ENCODE results near the gene DOCK6.
A peak's percentile ranks its signal among the peaks of the same experiment; 100 is the strongest.

The DOCK6 gene

DNA sequence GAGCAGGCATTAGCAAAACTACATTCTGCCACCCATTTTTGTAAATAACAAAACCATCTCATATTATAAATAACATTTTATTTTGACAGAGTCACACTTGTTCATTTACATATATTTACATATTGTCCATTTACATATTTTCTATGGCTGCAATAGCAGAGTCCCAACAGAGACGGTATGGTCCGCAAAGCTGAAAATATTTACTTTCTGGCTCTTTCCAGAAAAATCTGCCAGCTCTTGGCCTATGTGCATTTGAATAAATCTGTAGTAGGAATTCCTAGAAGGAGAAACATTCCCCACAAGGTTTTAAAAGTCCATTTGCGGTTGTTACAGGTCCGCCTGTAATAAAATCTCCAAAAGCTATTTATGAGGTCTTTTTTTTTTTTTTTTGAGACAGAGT, 27.9 kb upstream of the DOCK6 start:
- TF ChIP-seq, protein P1, sequence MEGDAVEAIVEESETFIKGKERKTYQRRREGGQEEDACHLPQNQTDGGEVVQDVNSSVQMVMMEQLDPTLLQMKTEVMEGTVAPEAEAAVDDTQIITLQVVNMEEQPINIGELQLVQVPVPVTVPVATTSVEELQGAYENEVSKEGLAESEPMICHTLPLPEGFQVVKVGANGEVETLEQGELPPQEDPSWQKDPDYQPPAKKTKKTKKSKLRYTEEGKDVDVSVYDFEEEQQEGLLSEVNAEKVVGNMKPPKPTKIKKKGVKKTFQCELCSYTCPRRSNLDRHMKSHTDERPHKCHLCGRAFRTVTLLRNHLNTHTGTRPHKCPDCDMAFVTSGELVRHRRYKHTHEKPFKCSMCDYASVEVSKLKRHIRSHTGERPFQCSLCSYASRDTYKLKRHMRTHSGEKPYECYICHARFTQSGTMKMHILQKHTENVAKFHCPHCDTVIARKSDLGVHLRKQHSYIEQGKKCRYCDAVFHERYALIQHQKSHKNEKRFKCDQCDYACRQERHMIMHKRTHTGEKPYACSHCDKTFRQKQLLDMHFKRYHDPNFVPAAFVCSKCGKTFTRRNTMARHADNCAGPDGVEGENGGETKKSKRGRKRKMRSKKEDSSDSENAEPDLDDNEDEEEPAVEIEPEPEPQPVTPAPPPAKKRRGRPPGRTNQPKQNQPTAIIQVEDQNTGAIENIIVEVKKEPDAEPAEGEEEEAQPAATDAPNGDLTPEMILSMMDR (conservative IDR thresholded peaks at IDR 0.05; ENCODE audit: low read depth, low read length): no peak
- no peaks in the 10 kb centered on the region for H4K20me1 ChIP-seq (ENCODE audit: insufficient read depth)
- H3K79me2 ChIP-seq (ENCODE audit: insufficient read depth, low read depth): no peaks in the 10 kb centered on the region
- no peak overlapping the region for H3K4me2 ChIP-seq
- H3K9ac ChIP-seq: no peak overlapping the region
- no peaks in the 10 kb centered on the region for H3K36me3 ChIP-seq (ENCODE audit: insufficient read depth)
- H3K4me3 ChIP-seq (IDR thresholded peaks at IDR 0.05; ENCODE audit: insufficient read depth, low read depth, low read length): no peak overlapping the region
- no peak overlapping the region for H2AFZ ChIP-seq (ENCODE audit: low read depth)
- peaks cover 38% of the 10 kb centered on the region for H3K27me3 ChIP-seq (ENCODE audit: insufficient read depth, low read depth)
- H3K4me1 ChIP-seq (ENCODE audit: low read depth, poor library complexity, severe bottlenecking): peaks cover 15% of the 10 kb centered on the region
- no peak overlapping the region for H3K27ac ChIP-seq

DNA sequence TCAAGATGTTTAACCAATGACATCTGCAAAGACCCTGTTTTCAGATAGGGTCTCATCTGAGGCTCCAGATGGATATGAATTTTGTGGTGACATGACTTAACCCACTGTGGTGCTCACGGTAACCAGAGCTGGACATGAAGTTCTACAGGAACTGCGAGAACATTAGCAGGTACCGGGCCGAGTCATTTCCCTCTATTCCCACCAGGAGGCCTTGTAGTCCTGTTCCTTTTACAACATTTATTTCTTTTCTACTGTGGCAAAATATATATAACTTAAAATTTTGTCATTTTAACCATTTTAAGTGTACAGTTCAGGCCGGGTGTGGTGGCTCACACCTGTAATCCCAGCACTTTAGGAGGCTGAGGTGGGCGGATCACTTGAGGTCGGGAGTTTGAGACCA, 26.0 kb upstream of the DOCK6 start:
- H3K9ac ChIP-seq: no peak overlapping the region
- no peaks in the 10 kb centered on the region for H3K79me2 ChIP-seq (ENCODE audit: insufficient read depth, low read depth)
- no peaks in the 10 kb centered on the region for H4K20me1 ChIP-seq (ENCODE audit: insufficient read depth)
- H3K4me1 ChIP-seq (ENCODE audit: low read depth, poor library complexity, severe bottlenecking): peaks cover 8% of the 10 kb centered on the region
- H3K4me3 ChIP-seq (IDR thresholded peaks at IDR 0.05; ENCODE audit: insufficient read depth, low read depth, low read length): no peak overlapping the region
- peaks cover 55% of the 10 kb centered on the region for H3K27me3 ChIP-seq (ENCODE audit: insufficient read depth, low read depth)
- TF ChIP-seq, protein P1 (conservative IDR thresholded peaks at IDR 0.05; ENCODE audit: low read depth, low read length): peak; percentile 35; the same call in 1 of the 2 replicates
- H2AFZ ChIP-seq (ENCODE audit: low read depth): no peak overlapping the region
- no peaks in the 10 kb centered on the region for H3K36me3 ChIP-seq (ENCODE audit: insufficient read depth)
- no peak overlapping the region for H3K4me2 ChIP-seq
- no peak overlapping the region for H3K27ac ChIP-seq

DNA sequence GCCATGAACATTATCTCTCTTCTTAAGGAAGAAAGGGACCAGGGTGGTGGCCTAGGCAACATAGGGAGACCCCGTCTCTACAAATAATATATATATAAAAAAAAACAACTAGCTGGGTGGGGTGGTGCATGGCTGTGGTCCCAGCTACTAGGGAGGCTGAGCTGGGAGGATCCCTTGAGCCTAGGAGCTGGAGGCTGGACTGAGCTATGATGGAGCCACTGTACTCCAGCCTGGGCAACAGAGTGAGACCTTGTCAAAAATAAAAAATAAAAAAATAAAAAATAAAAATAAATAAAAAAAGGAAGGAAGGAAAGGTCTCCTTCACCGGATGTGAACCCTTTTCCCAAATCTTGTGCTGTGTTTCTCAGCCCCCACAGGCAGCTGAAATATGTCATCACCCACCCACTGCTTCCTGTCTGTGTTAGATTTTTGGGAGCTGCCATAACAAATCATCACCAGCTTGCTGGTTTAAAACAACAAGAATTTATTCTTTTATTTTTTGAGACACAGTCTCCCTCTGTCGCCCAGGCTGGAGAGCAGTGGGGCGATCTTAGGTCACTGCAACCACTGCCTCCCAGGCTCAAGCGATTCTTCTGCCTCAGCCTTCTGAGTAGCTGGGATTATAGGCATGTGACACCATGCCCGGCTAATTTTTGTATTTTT, 24.1 kb upstream of the DOCK6 start:
- H4K20me1 ChIP-seq (ENCODE audit: insufficient read depth): no peaks in the 10 kb centered on the region
- H3K79me2 ChIP-seq (ENCODE audit: insufficient read depth, low read depth): no peaks in the 10 kb centered on the region
- H3K4me1 ChIP-seq (ENCODE audit: low read depth, poor library complexity, severe bottlenecking): no peaks in the 10 kb centered on the region
- H3K36me3 ChIP-seq (ENCODE audit: insufficient read depth): no peaks in the 10 kb centered on the region
- H3K9ac ChIP-seq: no peak overlapping the region
- TF ChIP-seq, protein P1 (conservative IDR thresholded peaks at IDR 0.05; ENCODE audit: low read depth, low read length): no peak
- no peak overlapping the region for H3K27ac ChIP-seq
- no peak overlapping the region for H2AFZ ChIP-seq (ENCODE audit: low read depth)
- peaks cover 69% of the 10 kb centered on the region for H3K27me3 ChIP-seq (ENCODE audit: insufficient read depth, low read depth)
- H3K4me3 ChIP-seq (IDR thresholded peaks at IDR 0.05; ENCODE audit: insufficient read depth, low read depth, low read length): no peak overlapping the region
- no peak overlapping the region for H3K4me2 ChIP-seq

DNA sequence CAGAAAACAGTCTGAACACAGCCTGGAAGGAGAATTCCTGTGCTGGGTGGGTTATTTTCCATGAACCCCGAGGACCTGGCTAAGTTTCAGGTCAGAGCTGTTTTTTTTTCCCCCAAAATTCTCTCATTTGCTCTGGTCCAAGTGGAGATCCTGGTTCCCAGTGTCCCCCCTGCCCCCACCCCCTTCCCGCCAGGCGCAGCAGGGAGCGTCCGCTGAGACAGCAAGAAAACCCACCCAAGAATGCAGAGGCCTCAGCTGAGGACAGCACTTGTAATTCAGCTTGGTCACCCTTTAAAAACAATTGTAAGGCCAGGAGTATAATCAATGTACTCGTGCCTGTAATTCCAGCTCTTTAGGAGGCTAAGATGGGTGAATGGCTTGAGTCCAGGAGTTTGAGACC, 22.2 kb upstream of the DOCK6 start:
- Histone ChIP-seq H4K20me1 (ENCODE audit: insufficient read depth) (no peaks in the 10 kb centered on the region), H3K9ac (no peak overlapping the region), H2AFZ (ENCODE audit: low read depth) (no peak overlapping the region), H3K4me3 (IDR thresholded peaks at IDR 0.05; ENCODE audit: insufficient read depth, low read depth, low read length) (no peak overlapping the region), H3K27me3 (ENCODE audit: insufficient read depth, low read depth) (peaks cover 62% of the 10 kb centered on the region), H3K79me2 (ENCODE audit: insufficient read depth, low read depth) (no peaks in the 10 kb centered on the region), H3K36me3 (ENCODE audit: insufficient read depth) (no peaks in the 10 kb centered on the region), H3K27ac (no peak overlapping the region), H3K4me1 (ENCODE audit: low read depth, poor library complexity, severe bottlenecking) (peaks cover 7% of the 10 kb centered on the region), H3K4me2 (no peak overlapping the region)
- TF ChIP-seq, protein P1 (conservative IDR thresholded peaks at IDR 0.05; ENCODE audit: low read depth, low read length): no peak
